ENCODE measurements around the gene PRKCH.
A peak's percentile ranks its signal among the peaks of the same experiment; 100 is the strongest.

PRKCH gene

GRCh38 chr14:61476105-61476753 lies 154.8 kb downstream of the PRKCH start:
- DNase-seq (ENCODE audit: low read depth): no peak

GRCh38 chr14:61476754-61477410 lies 155.5 kb downstream of the PRKCH start:
- no peak for DNase-seq (ENCODE audit: low read depth)

GRCh38 chr14:61477712-61478462 lies 156.5 kb downstream of the PRKCH start:
- peak; percentile 34 for DNase-seq (ENCODE audit: low read depth)

- no peak for DNase-seq (ENCODE audit: low read depth)
Measured at GRCh38 chr14:61478971-61479473, 157.6 kb downstream of the PRKCH start.

GRCh38 chr14:61479746-61480502 lies 158.5 kb downstream of the PRKCH start:
- no peak for DNase-seq (ENCODE audit: low read depth)

GRCh38 chr14:61480704-61481285 lies 159.4 kb downstream of the PRKCH start:
- DNase-seq (ENCODE audit: low read depth): no peak

- no peak for DNase-seq (ENCODE audit: low read depth)
Measured at GRCh38 chr14:61481701-61482100, 160.3 kb downstream of the PRKCH start.

GRCh38 chr14:61482348-61483206 lies 161.2 kb downstream of the PRKCH start:
- no peak for DNase-seq (ENCODE audit: low read depth)

- DNase-seq (ENCODE audit: low read depth): no peak
Measured at GRCh38 chr14:61483476-61483875, 162.1 kb downstream of the PRKCH start.

GRCh38 chr14:61484031-61484430 lies 162.7 kb downstream of the PRKCH start:
- DNase-seq (ENCODE audit: low read depth): no peak

GRCh38 chr14:61484826-61485584 lies 163.6 kb downstream of the PRKCH start:
- DNase-seq (ENCODE audit: low read depth): no peak

- no peak for DNase-seq (ENCODE audit: low read depth)
Measured at GRCh38 chr14:61485661-61486060, 164.3 kb downstream of the PRKCH start.

- no peak for DNase-seq (ENCODE audit: low read depth)
Measured at GRCh38 chr14:61486930-61487495, 165.6 kb downstream of the PRKCH start.

- DNase-seq (ENCODE audit: low read depth): no peak
Measured at GRCh38 chr14:61488417-61489401, 167.3 kb downstream of the PRKCH start.

GRCh38 chr14:61489512-61489911 lies 168.1 kb downstream of the PRKCH start:
- DNase-seq (ENCODE audit: low read depth): no peak

GRCh38 chr14:61489932-61490331 lies 168.6 kb downstream of the PRKCH start:
- no peak for DNase-seq (ENCODE audit: low read depth)

- DNase-seq (ENCODE audit: low read depth): no peak
Measured at GRCh38 chr14:61491224-61491623, 169.8 kb downstream of the PRKCH start.

- no peak for DNase-seq (ENCODE audit: low read depth)
Measured at GRCh38 chr14:61491876-61492434, 170.6 kb downstream of the PRKCH start.

Measured in activated T-cell treated with anti-CD3 and anti-CD28 coated beads for 48 hours (primary cell).